K562 treated with DMSO at 1 percent for 4 hours (cell line): ENCODE results near the gene ATP6V0E2. TPM values are rescaled to one million over a fixed set of nuclear protein-coding genes. Genes with fewer than 3 reads are reported as not detected.

ENCODE experiments used
- total RNA-seq: library from RNA; unstranded; fragments of 300-600 nt; gene quantifications from 2 replicates; pipeline ENCODE4 v1.2.3, GENCODE V29; 2022; ENCODE audit not compliant: insufficient read depth

The ATP6V0E2 gene
- total RNA-seq = 14.1 and 18.2 TPM in 2 replicates

GRCh38 chr7:149873074-149873969 lies at the start of gene ATP6V0E2:
ATP6V0E2 (plus strand) TSS chr7:149873969; CDS start chr7:149874066, 97 bp downstream.

DNA sequence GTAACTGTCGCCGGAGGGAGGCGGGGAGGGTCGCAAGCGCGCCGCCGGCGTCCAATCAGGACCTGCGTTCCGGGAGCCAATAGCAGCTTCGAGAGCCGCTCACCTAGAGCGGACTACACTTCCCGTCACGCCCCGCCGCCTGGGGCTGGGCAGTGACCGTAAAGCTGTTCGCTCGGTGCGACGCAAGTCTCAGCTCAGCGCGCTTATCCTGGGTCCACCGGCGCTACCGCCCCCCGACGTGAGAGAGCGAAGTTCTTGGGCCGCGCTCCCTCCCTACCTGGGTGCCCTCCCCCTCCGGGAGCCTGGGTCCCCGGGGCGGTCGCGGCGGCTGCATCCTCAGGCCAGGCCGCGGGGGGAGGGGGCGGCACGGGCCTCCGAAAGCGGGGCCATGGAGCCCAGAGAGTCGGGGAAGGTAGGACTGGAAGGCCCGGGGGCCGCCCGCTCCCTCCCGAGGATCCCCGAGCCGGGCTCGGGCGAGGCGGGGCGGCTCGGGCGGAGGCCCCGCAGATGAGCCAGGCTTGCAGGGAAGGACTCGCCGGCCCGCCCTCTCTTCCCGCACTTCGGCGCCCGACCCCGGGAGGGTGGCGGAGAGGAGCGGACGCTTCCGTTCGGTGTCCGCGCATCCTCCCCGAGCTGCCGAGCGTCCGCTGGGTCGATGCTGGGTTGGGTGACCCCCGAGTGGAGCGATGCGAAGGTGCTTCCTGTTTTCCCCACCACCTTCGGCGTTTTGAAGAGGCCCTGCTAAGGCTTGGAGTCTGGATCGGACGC lies 35.4 kb upstream of the ATP6V0E2 start, which contains the start of gene ZNF862:
ZNF862 (plus strand) TSS at position 152 of the 768 bp plus-strand sequence; CDS start at position 389, 237 bp downstream.

Other genes starting within 250 kb of the ATP6V0E2 start
- gene ZNF467, start 100.4 kb upstream of the ATP6V0E2 start, total RNA-seq = 8.1 and 9.9 TPM in 2 replicates
- gene ZNF862, start 35.6 kb upstream of the ATP6V0E2 start, total RNA-seq = 3.4 and 5.7 TPM in 2 replicates